ENCODE data around the gene CSH2.

Gene CSH2

DNA sequence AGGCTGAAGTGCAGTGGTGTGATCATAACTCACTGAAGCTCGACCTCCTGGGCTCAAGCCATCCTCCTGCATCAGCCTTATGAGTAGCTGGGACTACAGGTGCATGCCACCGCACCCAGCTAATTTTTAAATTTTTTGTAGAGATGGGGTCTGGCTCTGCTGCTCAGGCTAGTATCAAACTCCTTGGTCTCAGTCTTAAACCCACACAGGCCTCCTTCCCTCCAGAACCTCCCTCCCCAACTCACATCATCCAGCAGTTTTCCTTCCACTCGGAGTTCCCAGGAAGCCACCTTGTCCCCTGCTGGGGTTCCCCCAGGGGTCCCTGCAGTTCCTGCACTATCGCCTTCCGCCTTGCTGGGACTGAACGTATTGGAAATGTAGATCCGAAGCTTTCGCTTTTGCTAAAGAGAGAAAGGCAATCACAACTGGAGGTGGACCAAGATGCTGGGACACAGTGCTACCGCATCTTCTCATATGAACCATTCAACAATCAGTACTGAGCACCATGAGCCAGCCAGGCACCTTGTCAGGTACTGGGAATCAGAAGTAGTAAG, 38.2 kb downstream of the CSH2 start (continued):
- TF ChIP-seq ZNF121 (tag by site-specific recombination; IDR thresholded peaks at IDR 0.05) (peak; percentile 72), ZNF629 (tag by site-specific recombination; IDR thresholded peaks at IDR 0.05) (no peak), ZNF791 (tag by site-specific recombination; IDR thresholded peaks at IDR 0.05) (no peak)

DNA sequence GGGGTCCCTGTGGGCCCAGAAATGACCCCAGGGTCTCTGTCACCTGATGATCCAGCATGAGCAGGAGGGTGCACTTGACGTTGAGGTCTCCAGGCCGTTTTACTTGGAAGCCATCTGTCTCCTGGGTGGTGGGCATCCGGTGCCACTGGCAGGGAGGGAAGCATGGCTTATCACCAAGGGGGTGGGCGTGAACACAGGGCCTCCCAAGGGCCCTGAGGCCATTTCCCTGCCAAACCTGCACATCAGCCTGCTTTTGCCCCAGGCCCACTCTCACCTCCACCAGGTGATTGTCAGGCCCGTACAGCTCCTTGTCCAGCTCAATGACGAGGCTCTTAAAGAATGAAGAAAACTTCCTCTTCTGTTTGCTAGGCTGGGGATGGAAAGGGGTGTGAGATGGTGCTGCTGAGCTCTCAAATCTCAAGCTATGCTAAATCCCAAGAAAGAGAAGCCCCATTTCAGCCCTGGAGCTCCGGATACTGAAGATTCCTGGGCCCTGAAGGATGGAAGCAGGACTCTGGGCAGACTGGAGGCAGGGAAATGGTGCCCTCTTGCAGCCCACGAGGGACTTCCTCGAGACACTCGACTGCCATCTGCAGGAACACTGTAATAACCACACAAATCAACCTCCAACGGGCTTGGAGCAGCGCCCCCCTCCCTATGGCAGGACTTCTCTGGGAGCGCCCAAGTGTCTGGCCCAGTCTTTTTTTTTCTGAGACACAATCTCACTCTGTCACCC, 38.9 kb downstream of the CSH2 start:
- POLR2A ChIA-PET, result interaction anchor here (0.5 to 2.7 kb wide), 6 partner anchors 8 to 1201 kb away, joined by 3 to 10 read pairs (median 3); partner anchors contain the start of genes CCDC47, DDX42 and PSMC5
- CTCF ChIA-PET, result interaction anchor here (0.6 to 3.0 kb wide), 30 partner anchors 8 to 437 kb away, joined by 3 to 18 read pairs (median 4); partner anchors contain the start of genes CCDC47, DDX42 and PSMC5
- H3K36me3 ChIP-seq (ENCODE audit: control insufficient read depth in 2 of 2, insufficient read depth in 1 of 2, low read length in 2 of 2), result peaks cover 45 to 88% of the 10 kb centered on the region in 2 experiments
- TF ChIP-seq IKZF3 (tag by site-specific recombination; IDR thresholded peaks at IDR 0.05), result peak; percentile 61
- TF ChIP-seq ZNF660 (tag by site-specific recombination; IDR thresholded peaks at IDR 0.05), result peak; percentile 91
- TF ChIP-seq GLIS2 (tag by site-specific recombination; IDR thresholded peaks at IDR 0.05), result 0 out of 2 replicates have a peak, but pooled peaks have one; percentile 10
- TF ChIP-seq, protein P1, sequence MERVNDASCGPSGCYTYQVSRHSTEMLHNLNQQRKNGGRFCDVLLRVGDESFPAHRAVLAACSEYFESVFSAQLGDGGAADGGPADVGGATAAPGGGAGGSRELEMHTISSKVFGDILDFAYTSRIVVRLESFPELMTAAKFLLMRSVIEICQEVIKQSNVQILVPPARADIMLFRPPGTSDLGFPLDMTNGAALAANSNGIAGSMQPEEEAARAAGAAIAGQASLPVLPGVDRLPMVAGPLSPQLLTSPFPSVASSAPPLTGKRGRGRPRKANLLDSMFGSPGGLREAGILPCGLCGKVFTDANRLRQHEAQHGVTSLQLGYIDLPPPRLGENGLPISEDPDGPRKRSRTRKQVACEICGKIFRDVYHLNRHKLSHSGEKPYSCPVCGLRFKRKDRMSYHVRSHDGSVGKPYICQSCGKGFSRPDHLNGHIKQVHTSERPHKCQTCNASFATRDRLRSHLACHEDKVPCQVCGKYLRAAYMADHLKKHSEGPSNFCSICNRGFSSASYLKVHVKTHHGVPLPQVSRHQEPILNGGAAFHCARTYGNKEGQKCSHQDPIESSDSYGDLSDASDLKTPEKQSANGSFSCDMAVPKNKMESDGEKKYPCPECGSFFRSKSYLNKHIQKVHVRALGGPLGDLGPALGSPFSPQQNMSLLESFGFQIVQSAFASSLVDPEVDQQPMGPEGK (tag by site-specific recombination; IDR thresholded peaks at IDR 0.05), result peak; percentile 41; the same call in 1 of the 2 replicates
- TF ChIP-seq ZBTB20 (tag by site-specific recombination; IDR thresholded peaks at IDR 0.05), result 0 out of 2 replicates have a peak, but pooled peaks have one; percentile 27
- TF ChIP-seq ZBTB17 (tag by site-specific recombination; IDR thresholded peaks at IDR 0.05), result 0 out of 2 replicates have a peak, but pooled peaks have one; percentile 79
- no peak for TF ChIP-seq ZNF350 (tag by site-specific recombination; IDR thresholded peaks at IDR 0.05)
- peak; percentile 31; the same call in 1 of the 2 replicates for TF ChIP-seq ZNF391 (tag by site-specific recombination; IDR thresholded peaks at IDR 0.05; ENCODE audit: borderline replicate concordance, low read depth)
- TF ChIP-seq, protein P2, sequence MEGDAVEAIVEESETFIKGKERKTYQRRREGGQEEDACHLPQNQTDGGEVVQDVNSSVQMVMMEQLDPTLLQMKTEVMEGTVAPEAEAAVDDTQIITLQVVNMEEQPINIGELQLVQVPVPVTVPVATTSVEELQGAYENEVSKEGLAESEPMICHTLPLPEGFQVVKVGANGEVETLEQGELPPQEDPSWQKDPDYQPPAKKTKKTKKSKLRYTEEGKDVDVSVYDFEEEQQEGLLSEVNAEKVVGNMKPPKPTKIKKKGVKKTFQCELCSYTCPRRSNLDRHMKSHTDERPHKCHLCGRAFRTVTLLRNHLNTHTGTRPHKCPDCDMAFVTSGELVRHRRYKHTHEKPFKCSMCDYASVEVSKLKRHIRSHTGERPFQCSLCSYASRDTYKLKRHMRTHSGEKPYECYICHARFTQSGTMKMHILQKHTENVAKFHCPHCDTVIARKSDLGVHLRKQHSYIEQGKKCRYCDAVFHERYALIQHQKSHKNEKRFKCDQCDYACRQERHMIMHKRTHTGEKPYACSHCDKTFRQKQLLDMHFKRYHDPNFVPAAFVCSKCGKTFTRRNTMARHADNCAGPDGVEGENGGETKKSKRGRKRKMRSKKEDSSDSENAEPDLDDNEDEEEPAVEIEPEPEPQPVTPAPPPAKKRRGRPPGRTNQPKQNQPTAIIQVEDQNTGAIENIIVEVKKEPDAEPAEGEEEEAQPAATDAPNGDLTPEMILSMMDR (tag by site-specific recombination; IDR thresholded peaks at IDR 0.05), result peak; percentile 98
- TF ChIP-seq, protein P3, sequence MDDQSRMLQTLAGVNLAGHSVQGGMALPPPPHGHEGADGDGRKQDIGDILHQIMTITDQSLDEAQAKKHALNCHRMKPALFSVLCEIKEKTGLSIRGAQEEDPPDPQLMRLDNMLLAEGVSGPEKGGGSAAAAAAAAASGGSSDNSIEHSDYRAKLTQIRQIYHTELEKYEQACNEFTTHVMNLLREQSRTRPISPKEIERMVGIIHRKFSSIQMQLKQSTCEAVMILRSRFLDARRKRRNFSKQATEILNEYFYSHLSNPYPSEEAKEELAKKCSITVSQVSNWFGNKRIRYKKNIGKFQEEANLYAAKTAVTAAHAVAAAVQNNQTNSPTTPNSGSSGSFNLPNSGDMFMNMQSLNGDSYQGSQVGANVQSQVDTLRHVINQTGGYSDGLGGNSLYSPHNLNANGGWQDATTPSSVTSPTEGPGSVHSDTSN (CRISPR knock-in tag; IDR thresholded peaks at IDR 0.05), result no peak
- 0 out of 2 replicates have a peak, but pooled peaks have one; percentile 38 for TF ChIP-seq ZNF184 (tag by site-specific recombination; IDR thresholded peaks at IDR 0.05)
- peak; percentile 22; the same call in 1 of the 2 replicates for TF ChIP-seq ZNF394 (tag by site-specific recombination; IDR thresholded peaks at IDR 0.05; ENCODE audit: borderline replicate concordance)
- 0 out of 2 replicates have a peak, but pooled peaks have one; percentile 46 for TF ChIP-seq ZNF610 (tag by site-specific recombination; IDR thresholded peaks at IDR 0.05; ENCODE audit: borderline replicate concordance)
- no peak for TF ChIP-seq ZNF211 (tag by site-specific recombination; IDR thresholded peaks at IDR 0.05; ENCODE audit: low read depth)
- TF ChIP-seq, protein P4, sequence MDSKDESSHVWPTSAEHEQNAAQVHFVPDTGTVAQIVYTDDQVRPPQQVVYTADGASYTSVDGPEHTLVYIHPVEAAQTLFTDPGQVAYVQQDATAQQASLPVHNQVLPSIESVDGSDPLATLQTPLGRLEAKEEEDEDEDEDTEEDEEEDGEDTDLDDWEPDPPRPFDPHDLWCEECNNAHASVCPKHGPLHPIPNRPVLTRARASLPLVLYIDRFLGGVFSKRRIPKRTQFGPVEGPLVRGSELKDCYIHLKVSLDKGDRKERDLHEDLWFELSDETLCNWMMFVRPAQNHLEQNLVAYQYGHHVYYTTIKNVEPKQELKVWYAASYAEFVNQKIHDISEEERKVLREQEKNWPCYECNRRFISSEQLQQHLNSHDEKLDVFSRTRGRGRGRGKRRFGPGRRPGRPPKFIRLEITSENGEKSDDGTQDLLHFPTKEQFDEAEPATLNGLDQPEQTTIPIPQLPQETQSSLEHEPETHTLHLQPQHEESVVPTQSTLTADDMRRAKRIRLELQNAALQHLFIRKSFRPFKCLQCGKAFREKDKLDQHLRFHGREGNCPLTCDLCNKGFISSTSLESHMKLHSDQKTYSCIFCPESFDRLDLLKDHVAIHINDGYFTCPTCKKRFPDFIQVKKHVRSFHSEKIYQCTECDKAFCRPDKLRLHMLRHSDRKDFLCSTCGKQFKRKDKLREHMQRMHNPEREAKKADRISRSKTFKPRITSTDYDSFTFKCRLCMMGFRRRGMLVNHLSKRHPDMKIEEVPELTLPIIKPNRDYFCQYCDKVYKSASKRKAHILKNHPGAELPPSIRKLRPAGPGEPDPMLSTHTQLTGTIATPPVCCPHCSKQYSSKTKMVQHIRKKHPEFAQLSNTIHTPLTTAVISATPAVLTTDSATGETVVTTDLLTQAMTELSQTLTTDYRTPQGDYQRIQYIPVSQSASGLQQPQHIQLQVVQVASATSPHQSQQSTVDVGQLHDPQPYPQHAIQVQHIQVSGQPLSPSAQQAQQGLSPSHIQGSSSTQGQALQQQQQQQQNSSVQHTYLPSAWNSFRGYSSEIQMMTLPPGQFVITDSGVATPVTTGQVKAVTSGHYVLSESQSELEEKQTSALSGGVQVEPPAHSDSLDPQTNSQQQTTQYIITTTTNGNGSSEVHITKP (tag by site-specific recombination; IDR thresholded peaks at IDR 0.05), result peak; percentile 88
- TF ChIP-seq SP7 (tag by site-specific recombination; IDR thresholded peaks at IDR 0.05), result peak; percentile 25; the same call in 1 of the 2 replicates
- TF ChIP-seq ZSCAN23 (tag by site-specific recombination; IDR thresholded peaks at IDR 0.05), result no peak
- peak; percentile 86 for TF ChIP-seq ZNF654 (tag by site-specific recombination; IDR thresholded peaks at IDR 0.05; ENCODE audit: low read depth)
- TF ChIP-seq, protein P5, sequence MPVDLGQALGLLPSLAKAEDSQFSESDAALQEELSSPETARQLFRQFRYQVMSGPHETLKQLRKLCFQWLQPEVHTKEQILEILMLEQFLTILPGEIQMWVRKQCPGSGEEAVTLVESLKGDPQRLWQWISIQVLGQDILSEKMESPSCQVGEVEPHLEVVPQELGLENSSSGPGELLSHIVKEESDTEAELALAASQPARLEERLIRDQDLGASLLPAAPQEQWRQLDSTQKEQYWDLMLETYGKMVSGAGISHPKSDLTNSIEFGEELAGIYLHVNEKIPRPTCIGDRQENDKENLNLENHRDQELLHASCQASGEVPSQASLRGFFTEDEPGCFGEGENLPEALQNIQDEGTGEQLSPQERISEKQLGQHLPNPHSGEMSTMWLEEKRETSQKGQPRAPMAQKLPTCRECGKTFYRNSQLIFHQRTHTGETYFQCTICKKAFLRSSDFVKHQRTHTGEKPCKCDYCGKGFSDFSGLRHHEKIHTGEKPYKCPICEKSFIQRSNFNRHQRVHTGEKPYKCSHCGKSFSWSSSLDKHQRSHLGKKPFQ (tag by site-specific recombination; IDR thresholded peaks at IDR 0.05), result no peak
- TF ChIP-seq ZNF157 (tag by site-specific recombination; IDR thresholded peaks at IDR 0.05), result no peak
- peak; percentile 59; the same call in 1 of the 2 replicates for TF ChIP-seq ZBTB8A (tag by site-specific recombination; IDR thresholded peaks at IDR 0.05)

More for the DNA sequence above, 38.9 kb downstream of the CSH2 start:
- Histone ChIP-seq H3K9me3 (ENCODE audit: control insufficient read depth, insufficient read depth, low read depth, low read length) (no peaks in the 10 kb centered on the region), H3K4me1 (ENCODE audit: control insufficient read depth, insufficient read depth, low read length) (peaks cover 7% of the 10 kb centered on the region), H3K27ac (ENCODE audit: extremely low read depth, low read depth, low read length) (0 out of 2 replicates have a peak overlapping the region, but pooled peaks have one; percentile 1), H3K4me3 (ENCODE audit: low read depth, low read length) (no peak overlapping the region)

Measured in HEK293 (cell line).